GM20000 (cell line): Measurements from ENCODE around the gene NRROS.
"Not testable (repeated sequence)": the region's sequence is repeated elsewhere in the genome, so short reads cannot be mapped to it uniquely, and the experiment has no call there.

Experiments
- DNase-seq: peaks from one replicate; pipeline ENCODE4 v3.0.0; 2012; ENCODE audit warnings: low spot score
- CTCF ChIP-seq: IDR thresholded peaks from 2 replicates; pipeline ENCODE4 v1.5.1; 2012; ENCODE audit warnings: mild to moderate bottlenecking, control low read depth; ENCODE audit errors: extremely low read depth, missing control alignments

NRROS gene

GRCh38 chr3:196603683-196604082, 35.8 kb upstream of the NRROS start:
- TF ChIP-seq CTCF, result no peak
- DNase-seq, result no peak

- peak; percentile 48 for DNase-seq
- no peak for TF ChIP-seq CTCF
Observed at GRCh38 chr3:196604548-196604947, 34.9 kb upstream of the NRROS start.

GRCh38 chr3:196608693-196609092, 30.8 kb upstream of the NRROS start:
- no peak for DNase-seq

GRCh38 chr3:196609343-196609775, 30.1 kb upstream of the NRROS start:
- peak; percentile 64 for TF ChIP-seq CTCF
- DNase-seq, result peak; percentile 90

More at GRCh38 chr3:196608693-196609092, 30.8 kb upstream of the NRROS start:
- no peak for TF ChIP-seq CTCF

- TF ChIP-seq CTCF, result no peak
- DNase-seq, result no peak
Observed at GRCh38 chr3:196609805-196610515, 29.5 kb upstream of the NRROS start.

- no peak for TF ChIP-seq CTCF
- DNase-seq, result no peak
Observed at GRCh38 chr3:196611761-196612483, 27.6 kb upstream of the NRROS start.

GRCh38 chr3:196615234-196615633, 24.3 kb upstream of the NRROS start:
- DNase-seq, result not testable (repeated sequence)
